NK-92 treated with Interleukin-12 subunit alpha and Interleukin-12 subunit beta, amount 100 ng/mL, for 24 hours (cell line): ENCODE data around the gene PDLIM4.

ENCODE experiments used
- DNase-seq: peaks from one replicate; lab custom pipeline; 2025; lab: John Stamatoyannopoulos, UW

Gene PDLIM4

DNA sequence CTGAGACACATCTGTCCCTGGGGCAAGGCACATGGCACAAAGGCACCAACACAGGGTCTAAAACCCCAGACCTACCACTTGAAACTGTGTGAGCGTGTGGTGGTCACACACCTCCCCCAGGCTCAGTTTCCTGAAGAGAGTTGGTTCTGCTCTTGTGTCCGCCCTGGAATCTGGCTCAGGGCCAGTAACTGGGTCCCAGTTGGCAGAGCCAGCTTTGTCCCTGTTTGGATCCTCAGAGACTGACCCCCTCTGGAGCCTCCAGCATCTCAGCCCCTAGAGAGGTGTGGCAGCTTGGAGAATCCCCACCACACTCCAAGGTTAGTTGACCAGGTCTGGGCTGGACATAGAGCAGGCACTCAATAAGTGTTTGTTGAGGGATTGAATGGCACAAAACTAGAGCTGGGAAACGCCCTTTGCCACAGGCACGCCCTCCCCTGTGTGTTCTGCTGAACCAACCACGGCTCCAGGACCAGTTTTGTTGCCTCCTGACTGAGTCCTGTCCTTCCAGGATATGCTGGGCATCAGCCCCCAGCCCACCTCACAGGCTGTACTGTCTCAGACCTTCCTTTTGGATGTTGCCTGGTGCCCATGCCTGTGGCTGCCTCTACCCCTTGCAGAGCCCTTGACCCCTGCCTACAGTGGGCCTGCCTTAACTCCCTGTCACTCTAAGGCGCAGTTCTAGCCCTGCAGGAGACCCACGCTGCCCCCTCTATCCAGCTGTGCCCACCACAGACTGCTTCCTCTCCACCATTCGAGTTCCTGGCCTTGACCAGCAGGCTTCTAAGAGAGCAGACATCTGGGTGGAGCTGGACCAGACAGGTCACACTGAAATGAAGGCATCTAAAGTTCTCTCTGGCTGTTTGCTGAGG is 3.8 kb upstream of the PDLIM4 start:
- no peak for DNase-seq

GRCh38 chr5:132254321-132254977 is 3.0 kb upstream of the PDLIM4 start:
- DNase-seq = no peak

DNA sequence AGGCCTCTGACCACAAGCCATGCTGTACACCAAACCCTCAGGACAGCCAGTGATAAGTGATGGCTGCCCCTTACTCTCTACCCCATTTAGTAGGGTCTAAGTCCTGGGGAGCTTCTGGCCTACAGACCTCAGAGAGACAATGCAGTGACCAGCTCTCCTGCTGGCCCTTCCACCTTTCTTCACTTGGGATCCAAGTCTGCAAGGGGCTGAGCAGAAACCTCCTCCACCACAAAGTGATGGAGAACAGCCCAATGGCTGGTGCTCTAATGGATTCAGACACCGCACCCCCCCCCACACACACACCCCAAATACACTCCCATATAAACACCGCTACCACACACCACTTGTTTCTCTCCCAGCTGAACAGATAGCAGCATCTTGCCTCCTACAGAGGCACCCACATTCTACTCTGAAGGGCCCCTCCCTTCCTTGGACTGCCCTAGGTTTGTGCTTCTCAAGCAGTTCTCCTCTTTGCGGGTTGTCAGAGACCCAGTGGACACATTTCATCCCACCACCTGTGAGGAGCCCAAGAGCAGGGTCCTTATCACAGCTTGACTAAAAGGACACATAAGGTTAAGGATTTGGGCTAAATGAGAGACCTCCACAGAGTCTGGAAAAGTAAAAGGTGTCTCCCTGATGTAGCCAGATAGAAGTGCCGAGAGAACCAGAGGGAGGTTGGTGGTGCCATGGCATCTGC is 1.3 kb upstream of the PDLIM4 start:
- DNase-seq = no peak

GRCh38 chr5:132256783-132257130 is 739 bp upstream of the PDLIM4 start:
- DNase-seq = no peak

- DNase-seq = no peak
Measured at GRCh38 chr5:132258102-132259068, 889 bp downstream of the PDLIM4 start.

DNA sequence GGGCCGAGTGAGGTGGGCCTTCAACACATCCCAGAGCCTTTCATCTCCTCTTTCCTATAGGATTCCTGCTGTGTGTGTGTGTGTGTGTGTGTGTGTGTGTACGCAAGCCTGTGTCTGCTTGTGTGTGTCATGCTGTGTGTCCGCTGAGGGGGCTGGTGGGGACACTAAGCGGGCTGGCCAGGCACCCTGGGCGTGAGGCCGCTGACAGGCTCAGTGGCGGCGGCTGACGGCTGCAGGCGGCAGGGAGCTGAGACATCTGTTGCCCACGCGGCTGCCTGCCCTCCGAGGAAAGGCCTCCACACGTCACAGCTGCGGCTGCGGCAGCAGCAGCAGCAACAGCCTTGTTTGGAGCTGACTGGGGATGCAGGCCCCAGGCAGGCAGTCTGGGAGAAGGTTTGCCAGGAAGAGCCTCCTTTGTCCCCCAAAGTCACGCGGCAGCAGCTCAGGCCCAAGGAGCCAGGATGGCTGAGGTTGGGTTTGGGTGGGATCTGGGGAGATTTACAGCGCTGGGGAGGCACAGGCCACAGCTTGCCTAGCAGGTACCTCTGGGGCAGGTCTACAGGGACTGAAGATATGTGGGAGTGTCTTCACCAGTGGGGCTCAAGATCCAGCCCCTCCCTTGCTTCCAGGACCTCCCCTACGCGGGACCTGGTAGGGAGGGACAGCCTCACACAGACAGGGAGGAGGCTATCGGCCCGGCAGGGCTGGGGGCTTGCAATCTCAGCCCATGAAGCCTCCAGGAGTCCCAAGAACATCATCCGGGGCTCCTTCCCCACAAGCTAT is 1.8 kb downstream of the PDLIM4 start:
- DNase-seq = no peak

GRCh38 chr5:132260051-132260450 is 2.6 kb downstream of the PDLIM4 start:
- no peak for DNase-seq

- DNase-seq = no peak
Measured at GRCh38 chr5:132260714-132261551, 3.4 kb downstream of the PDLIM4 start.

- no peak for DNase-seq
Measured at GRCh38 chr5:132261881-132262845, 4.7 kb downstream of the PDLIM4 start.

DNA sequence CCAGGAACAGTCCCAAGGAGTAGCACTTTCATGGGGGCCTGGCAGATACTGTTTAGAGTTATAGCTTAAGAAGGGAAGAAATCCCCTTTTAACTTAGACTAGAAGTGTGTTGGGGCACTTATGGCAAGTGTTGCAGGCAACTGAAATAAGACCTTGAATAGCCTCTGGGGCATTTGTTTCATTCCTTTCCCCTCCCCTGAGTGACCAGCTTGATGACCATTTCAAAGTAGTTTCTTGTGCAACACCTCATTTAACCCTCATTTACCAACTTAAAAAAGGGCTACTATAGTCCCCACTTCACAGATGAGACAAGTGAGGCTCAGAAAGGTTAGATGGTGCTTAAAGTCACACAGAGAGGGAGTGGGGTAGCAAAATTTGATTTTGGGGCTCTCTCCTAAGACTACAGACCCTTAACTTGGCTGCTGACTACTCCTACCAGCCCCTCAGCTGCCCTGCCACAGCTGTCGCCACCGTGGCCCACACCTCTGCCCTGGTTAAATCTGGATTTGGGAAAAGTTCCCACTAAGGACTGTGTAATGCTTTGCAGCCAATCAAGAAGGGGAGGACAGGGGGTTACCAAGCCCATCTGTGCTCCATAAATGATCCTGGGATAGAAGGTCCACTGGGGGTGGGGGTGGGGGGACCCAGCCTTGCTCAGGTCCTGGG is 5.5 kb downstream of the PDLIM4 start:
- DNase-seq = no peak

DNA sequence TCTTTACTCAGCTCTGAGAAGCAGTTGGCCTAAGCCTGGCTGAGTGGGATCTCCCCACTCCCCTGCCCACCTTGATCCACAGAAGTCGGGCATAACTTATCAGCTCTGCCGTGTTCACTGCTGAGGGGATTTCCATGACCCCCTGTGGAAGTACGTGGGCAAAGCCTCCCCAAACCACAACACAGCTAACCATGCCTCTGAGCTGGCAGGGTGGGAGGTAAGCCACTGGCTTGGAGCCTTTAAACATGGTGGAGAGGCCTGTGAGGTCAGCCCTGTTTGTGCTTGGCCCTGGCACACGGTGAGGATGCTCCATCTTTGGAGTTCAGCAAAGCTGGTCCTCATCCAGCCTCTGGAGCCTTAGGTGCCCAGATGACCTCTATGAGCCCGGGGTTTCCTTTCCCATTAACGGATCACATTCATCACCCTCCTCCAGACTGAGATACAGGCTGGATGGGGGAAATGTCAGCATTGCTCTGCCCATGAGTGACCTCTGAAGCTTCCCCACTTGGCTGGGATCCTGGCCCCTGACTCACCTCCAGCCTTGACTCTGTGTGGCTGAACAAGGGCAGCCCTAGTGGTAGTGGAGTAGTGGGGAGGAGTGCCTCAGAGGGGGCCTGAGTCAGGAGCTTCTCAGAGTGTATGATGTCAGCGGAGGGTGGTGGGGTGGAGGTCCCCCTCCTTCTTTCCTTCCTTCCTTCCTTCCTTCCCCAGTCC is 6.2 kb downstream of the PDLIM4 start:
- DNase-seq = no peak

GRCh38 chr5:132264546-132265335 is 7.2 kb downstream of the PDLIM4 start:
- no peak for DNase-seq

GRCh38 chr5:132265336-132266030 is 8.0 kb downstream of the PDLIM4 start:
- DNase-seq = no peak

DNA sequence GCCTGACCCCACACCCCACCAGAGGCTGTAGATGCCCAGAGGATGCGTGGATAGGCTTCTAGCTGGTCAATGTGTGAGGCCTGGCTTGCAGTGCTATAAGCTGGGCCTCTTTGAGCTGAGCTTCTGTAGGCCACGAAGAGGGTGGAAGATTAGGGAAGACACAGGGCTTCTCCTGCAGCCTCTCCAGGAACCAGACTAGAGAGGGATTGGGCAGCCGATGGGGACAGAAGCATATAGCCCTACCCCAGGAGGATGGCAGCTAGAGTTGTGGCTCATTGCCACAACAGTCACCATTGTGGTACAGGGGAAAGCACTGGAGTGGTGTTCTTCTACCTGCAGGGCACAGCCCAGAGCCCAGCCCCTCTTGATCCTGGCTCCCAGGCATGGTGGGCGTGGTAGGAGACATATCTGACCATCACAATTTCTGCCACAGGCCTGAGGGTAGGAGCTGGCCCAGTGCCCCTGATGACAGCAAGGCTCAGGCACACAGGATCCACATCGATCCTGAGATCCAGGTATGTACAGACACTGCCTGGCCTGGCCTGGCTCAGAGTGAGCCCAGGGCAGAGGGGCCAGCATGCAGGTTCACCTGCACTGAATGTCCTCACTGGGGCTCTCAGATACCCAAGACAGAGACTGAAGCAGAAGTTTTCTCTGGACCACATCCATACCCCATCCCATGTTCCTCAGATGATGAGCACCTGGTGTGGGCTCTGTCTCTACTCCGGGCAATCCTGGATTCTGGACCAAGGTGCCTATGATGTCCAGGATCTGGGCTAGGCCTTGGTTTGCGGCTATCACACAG is 8.7 kb downstream of the PDLIM4 start:
- DNase-seq = no peak

GRCh38 chr5:132266836-132267160 is 9.3 kb downstream of the PDLIM4 start:
- no peak for DNase-seq
